T-helper 1 cell treated with Interleukin-12 subunit alpha and Interleukin-12 subunit beta and Interleukin-4 antibody, amounts not matched to agents 30 ng/mL and 1 ng/mL, for 36 hours (primary cell): Measurements from ENCODE around the gene SAMD5. TPM values are rescaled to one million over a fixed set of nuclear protein-coding genes. Genes with fewer than 3 reads are reported as not detected.

ENCODE experiments used
- intact Hi-C: fragments of 100-400 bp; cut with micrococcal nuclease; formaldehyde crosslinking; loops from one replicate; pipeline ENCODE4 v1.15.1; 2024
- total RNA-seq: library from RNA; stranded (reverse); gene quantifications from 2 replicates; pipeline ENCODE4 v1.2.3, GENCODE V29; 2022

The SAMD5 gene
- total RNA-seq, 1 donor from 2014 or later, result not detected

DNA sequence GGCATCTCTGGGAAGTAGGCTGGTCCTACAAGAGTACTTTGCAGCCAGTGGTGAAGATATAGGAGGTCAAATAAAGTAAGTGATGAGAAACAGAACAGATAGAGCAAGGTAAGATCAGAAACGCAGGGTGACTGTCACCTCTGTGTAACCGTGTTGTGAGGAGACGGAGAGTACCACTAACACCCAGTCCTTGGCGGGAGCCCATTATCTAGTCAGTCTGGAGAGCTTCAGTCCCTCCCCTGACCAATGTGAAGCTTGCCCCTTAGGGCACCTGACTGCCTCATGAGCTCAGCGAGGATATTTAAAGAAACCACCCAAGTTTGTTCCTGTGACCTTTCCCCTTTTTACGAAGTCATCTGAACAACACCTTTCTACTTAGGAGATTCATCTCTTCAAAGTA, 110.0 kb downstream of the SAMD5 start:
- intact Hi-C loops, result no loop called here

DNA sequence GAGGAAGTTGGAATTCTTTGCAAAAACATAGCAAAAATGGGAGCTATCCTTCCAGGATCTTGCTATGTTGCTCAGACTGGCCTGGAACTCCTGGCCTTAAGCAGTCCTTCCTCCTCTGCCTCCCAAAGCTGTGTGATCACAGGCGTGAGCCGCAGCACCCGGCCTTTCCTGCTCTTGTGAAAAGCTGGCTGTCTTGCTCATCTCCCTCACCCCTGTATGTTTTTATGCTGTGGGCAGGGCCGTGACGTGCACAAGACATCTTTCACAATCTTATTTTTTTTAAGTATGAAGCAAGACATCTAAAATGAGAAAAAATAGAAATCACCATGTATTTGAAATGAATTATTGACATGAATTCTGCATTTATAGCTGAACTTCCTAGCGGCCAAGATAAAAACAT, 110.4 kb downstream of the SAMD5 start:
- intact Hi-C loops, result no loop called here
